OCI-LY7 (cell line): Measurements from ENCODE around the gene COL5A1. TPM values are rescaled to one million over a fixed set of nuclear protein-coding genes. Genes with fewer than 3 reads are reported as not detected.

Experiments
- BruUV-seq: library from RNA; stranded (reverse); fragments of 400-500 nt; replicated peaks from 2 replicates; lab custom pipeline; 2021; lab: Mats Ljungman, UMichigan
- CTCF ChIA-PET: fragments of 300-600 bp; sonication (Branson Sonifier 250); formaldehyde crosslinking; loops from one replicate; lab custom pipeline; 2022; ENCODE audit warnings: antibody characterized with exemption; ENCODE audit not compliant: unreplicated experiment; lab: Charles Lee
- POLR2A ChIA-PET: fragments of 300-600 bp; sonication (Branson Sonifier 250); formaldehyde crosslinking; loops from one replicate; lab custom pipeline; 2022; ENCODE audit warnings: antibody characterized with exemption; lab: Charles Lee
- DNase-seq: peaks from one replicate; pipeline ENCODE4 v3.0.0-alpha.2; 2015; ENCODE audit warnings: low spot score
- H2AFZ ChIP-seq: fragments of 200-600 bp; sonication (generic), shearing (Covaris generic); 2 replicates; pipeline ENCODE4 v1.6.1; 2014; ENCODE audit warnings: mild to moderate bottlenecking, antibody characterized with exemption, low read length, moderate library complexity
- H3K27ac ChIP-seq: fragments of 200-600 bp; sonication (generic); 2 replicates; pipeline ENCODE4 v1.5.1; 2014; ENCODE audit warnings: mixed run types, low read depth, mild to moderate bottlenecking, moderate library complexity, low read length, inconsistent platforms; ENCODE audit not compliant: poor library complexity, severe bottlenecking
- H3K36me3 ChIP-seq: fragments of 200-600 bp; sonication (generic); 2 replicates; pipeline ENCODE4 v1.6.1; 2014; ENCODE audit warnings: mild to moderate bottlenecking, antibody characterized with exemption, low read length, moderate library complexity, mixed read lengths; ENCODE audit not compliant: insufficient read depth
- H3K4me1 ChIP-seq: fragments of 200-600 bp; sonication (generic); 2 replicates; pipeline ENCODE4 v1.5.1; 2014; ENCODE audit warnings: mild to moderate bottlenecking, low read length; ENCODE audit not compliant: insufficient read depth, poor library complexity, severe bottlenecking
- H3K4me2 ChIP-seq: fragments of 200-600 bp; sonication (generic); 2 replicates; pipeline ENCODE4 v1.6.1; 2014; ENCODE audit warnings: mild to moderate bottlenecking, low read length
- H3K4me3 ChIP-seq: fragments of 200-600 bp; sonication (generic); 2 replicates; pipeline ENCODE4 v1.5.1; 2014; ENCODE audit warnings: mild to moderate bottlenecking, low read depth, low read length; ENCODE audit not compliant: poor library complexity, severe bottlenecking
- H3K79me2 ChIP-seq: fragments of 200-600 bp; sonication (generic); 2 replicates; pipeline ENCODE4 v1.6.1; 2016; ENCODE audit warnings: low read depth, mild to moderate bottlenecking, low read length, moderate library complexity, mixed read lengths; ENCODE audit not compliant: insufficient read depth
- H3K9me2 ChIP-seq: fragments of 200-600 bp; sonication (generic); 2 replicates; pipeline ENCODE4 v1.6.1; 2016; ENCODE audit warnings: mild to moderate bottlenecking, low read length, mixed read lengths; ENCODE audit not compliant: insufficient read depth
- H3K9me3 ChIP-seq: fragments of 200-600 bp; sonication (generic); 2 replicates; pipeline ENCODE4 v1.6.1; 2014; ENCODE audit warnings: mild to moderate bottlenecking, mixed run types, low read length, mixed read lengths
- H4K20me1 ChIP-seq: fragments of 200-600 bp; sonication (generic); 2 replicates; pipeline ENCODE4 v1.6.1; 2014; ENCODE audit warnings: mild to moderate bottlenecking, antibody characterized with exemption, low read length, moderate library complexity, mixed read lengths; ENCODE audit not compliant: insufficient read depth
- CTCF ChIP-seq: fragments of 200-600 bp; sonication (generic); conservative IDR thresholded peaks from 2 replicates; pipeline ENCODE4 v1.5.1; 2014; ENCODE audit warnings: mild to moderate bottlenecking, antibody characterized with exemption, low read length, moderate library complexity, mixed read lengths
- EZH2phosphoT487 ChIP-seq: fragments of 200-600 bp; sonication (generic); IDR thresholded peaks from 2 replicates; pipeline ENCODE4 v1.6.1; 2018; ENCODE audit warnings: low read depth, borderline replicate concordance, mild to moderate bottlenecking, mixed run types, antibody characterized with exemption, low read length, moderate library complexity, mixed read lengths
- intact Hi-C: fragments of 100-400 bp; cut with micrococcal nuclease; formaldehyde crosslinking; loops from one replicate; pipeline ENCODE4 v1.10.0; 2022; ENCODE audit not compliant: unreplicated experiment
- total RNA-seq, 2 experiments: library from RNA; depleted of rRNA in 1 of 2; stranded (reverse); fragments of >200 nt in 1 of 2; shearing (Covaris generic) in 1 of 2; gene quantifications; 2 replicates each; pipeline ENCODE4 v1.2.3, GENCODE V29; 2014 to 2022

COL5A1 gene
- total RNA-seq, 2 experiments from 2014 or later = 12.2 to 28.6 TPM

- peak; percentile 16 for DNase-seq
- intact Hi-C loops = no loop called here
- Histone ChIP-seq H3K9me3 (no peaks in the 10 kb centered on the region), H2AFZ (no peak overlapping the region), H3K36me3 (no peaks in the 10 kb centered on the region), H3K4me3 (no peak overlapping the region), H3K4me1 (peaks cover 17% of the 10 kb centered on the region), H3K4me2 (no peak overlapping the region), H3K27ac (no peak overlapping the region), H3K9me2 (no peaks in the 10 kb centered on the region), H3K79me2 (no peaks in the 10 kb centered on the region), H4K20me1 (no peaks in the 10 kb centered on the region)
- ChIA-PET CTCF (interaction anchor here (1.2 kb wide), 1 partner anchor 19 kb away, joined by 3 read pairs; no protein-coding TSS in a partner anchor), POLR2A (no interaction called here)
- no TSS peak for BruUV-seq
- TF ChIP-seq EZH2phosphoT487 = no peak
- peak; percentile 73 for TF ChIP-seq CTCF
These were observed 140.1 kb downstream of the COL5A1 start for GRCh38 chr9:134781591-134782302.

- Histone ChIP-seq H3K79me2 (no peaks in the 10 kb centered on the region), H3K9me3 (no peaks in the 10 kb centered on the region), H3K27ac (no peak overlapping the region), H3K4me1 (peaks cover 17% of the 10 kb centered on the region), H3K9me2 (no peaks in the 10 kb centered on the region), H3K4me3 (no peak overlapping the region), H4K20me1 (no peaks in the 10 kb centered on the region), H2AFZ (no peak overlapping the region), H3K4me2 (peak overlapping the region; percentile 17; the same call in 1 of the 2 replicates), H3K36me3 (no peaks in the 10 kb centered on the region)
- TF ChIP-seq CTCF (no peak), EZH2phosphoT487 (no peak)
- intact Hi-C loops = loop anchor here (1.0 kb wide), 2 partner anchors 154 to 200 kb away; no protein-coding TSS in a partner anchor
- DNase-seq = peak; percentile 49
- CTCF ChIA-PET = no interaction called here
- POLR2A ChIA-PET = interaction anchor here (0.7 kb wide), 1 partner anchor 148 kb away, joined by 5 read pairs; no protein-coding TSS in a partner anchor
- BruUV-seq = no TSS peak
These were observed 141.5 kb downstream of the COL5A1 start for GRCh38 chr9:134782921-134783698.
